ENCODE data around the gene ZNF232.
"Not testable (repeated sequence)": the region's sequence is repeated elsewhere in the genome, so short reads cannot be mapped to it uniquely, and the experiment has no call there.

The ZNF232 gene

GRCh38 chr17:5111402-5112204 lies at the start of gene ZNF232:
TSS of gene ZNF232 (minus strand) at chr17:5111878. CDS start at chr17:5111822, 56 bp downstream.
- DNase-seq: peak; percentile 56

GRCh38 chr17:5160702-5161101 lies 49.0 kb upstream of the ZNF232 start:
- DNase-seq: not testable (repeated sequence)

GRCh38 chr17:5146122-5146521 lies 34.4 kb upstream of the ZNF232 start:
- DNase-seq: not testable (repeated sequence)

- DNase-seq: not testable (repeated sequence)
Measured at GRCh38 chr17:5142877-5143276, 31.2 kb upstream of the ZNF232 start.

- no peak for DNase-seq
Measured at GRCh38 chr17:5139458-5139732, 27.7 kb upstream of the ZNF232 start.

- no peak for DNase-seq
Measured at GRCh38 chr17:5138616-5139457, 27.2 kb upstream of the ZNF232 start.

GRCh38 chr17:5138198-5138544 lies 26.5 kb upstream of the ZNF232 start:
- DNase-seq: not testable (repeated sequence)

- not testable (repeated sequence) for DNase-seq
Measured at GRCh38 chr17:5137511-5138197, 26.0 kb upstream of the ZNF232 start.

GRCh38 chr17:5136580-5137412 lies 25.1 kb upstream of the ZNF232 start:
- not testable (repeated sequence) for DNase-seq

- no peak for DNase-seq
Measured at GRCh38 chr17:5135726-5136579, 24.3 kb upstream of the ZNF232 start.

- DNase-seq: not testable (repeated sequence)
Measured at GRCh38 chr17:5135131-5135712, 23.5 kb upstream of the ZNF232 start.

- not testable (repeated sequence) for DNase-seq
Measured at GRCh38 chr17:5134571-5134970, 22.9 kb upstream of the ZNF232 start.

GRCh38 chr17:5133961-5134360 lies 22.3 kb upstream of the ZNF232 start:
- not testable (repeated sequence) for DNase-seq

- DNase-seq: no peak
Measured at GRCh38 chr17:5133311-5133710, 21.6 kb upstream of the ZNF232 start.

- DNase-seq: not testable (repeated sequence)
Measured at GRCh38 chr17:5132503-5133225, 21.0 kb upstream of the ZNF232 start.

- DNase-seq: not testable (repeated sequence)
Measured at GRCh38 chr17:5131799-5132502, 20.3 kb upstream of the ZNF232 start.

- DNase-seq: no peak
Measured at GRCh38 chr17:5131146-5131715, 19.6 kb upstream of the ZNF232 start.

GRCh38 chr17:5130687-5131086 lies 19.0 kb upstream of the ZNF232 start:
- not testable (repeated sequence) for DNase-seq

GRCh38 chr17:5130261-5130660 lies 18.6 kb upstream of the ZNF232 start:
- DNase-seq: not testable (repeated sequence)

Measured in NCI-H187 treated with DMSO at 0.1 percent for 48 hours (cell line).